Fibroblast of lung (primary cell): ENCODE measurements around the gene IRF7. TPM values are rescaled to one million over a fixed set of nuclear protein-coding genes. Genes with fewer than 3 reads are reported as not detected.

Experiments used
- DNase-seq, 2 donors: peaks; one replicate each; pipeline versions ENCODE4 v3.0.0 to v3.0.0-alpha.2; 2010; ENCODE audit warnings: low read depth in 2 of 2
- H2AFZ ChIP-seq: 2 replicates; pipeline ENCODE4 v1.5.1; 2012; ENCODE audit warnings: low read length, control low read depth, inconsistent platforms
- H3K27ac ChIP-seq: 2 replicates; pipeline ENCODE4 v1.5.1; 2011; ENCODE audit warnings: low read length, control low read depth; ENCODE audit not compliant: insufficient read depth
- H3K27me3 ChIP-seq: 2 replicates; pipeline ENCODE4 v1.5.1; 2011; ENCODE audit warnings: mild to moderate bottlenecking, low read length; ENCODE audit not compliant: control insufficient read depth, insufficient read depth
- H3K36me3 ChIP-seq: 2 replicates; pipeline ENCODE4 v1.5.1; 2011; ENCODE audit warnings: low read length; ENCODE audit not compliant: control insufficient read depth, insufficient read depth
- H3K4me1 ChIP-seq: 2 replicates; pipeline ENCODE4 v1.5.1; 2011; ENCODE audit warnings: low read length; ENCODE audit not compliant: control insufficient read depth, insufficient read depth; ENCODE audit errors: extremely low read depth
- H3K4me2 ChIP-seq: 2 replicates; pipeline ENCODE4 v1.5.1; 2011; ENCODE audit warnings: low read length, control low read depth; ENCODE audit not compliant: insufficient read depth; ENCODE audit errors: extremely low read depth
- H3K4me3 ChIP-seq, 4 experiments: fragments of 200-600 bp in 1 of 4; sonication (generic) in 1 of 4; replicated peaks in 1 of 4; 2 replicates each; pipeline ENCODE4 v1.5.1; 2011 to 2016; ENCODE audit warnings: low read length in 4 of 4, low read depth in 3 of 4, mild to moderate bottlenecking in 3 of 4, control low read depth in 2 of 4, inconsistent platforms in 1 of 4, mixed read lengths in 1 of 4; ENCODE audit not compliant: insufficient read depth in 1 of 4; ENCODE audit errors: control extremely low read depth in 1 of 4
- H3K79me2 ChIP-seq: 2 replicates; pipeline ENCODE4 v1.5.1; 2012; ENCODE audit warnings: mild to moderate bottlenecking, low read length, inconsistent platforms; ENCODE audit not compliant: control insufficient read depth, insufficient read depth
- H3K9ac ChIP-seq: 2 replicates; pipeline ENCODE4 v1.5.1; 2011; ENCODE audit warnings: mild to moderate bottlenecking, low read length, control low read depth; ENCODE audit not compliant: insufficient read depth
- H3K9me3 ChIP-seq: 2 replicates; pipeline ENCODE4 v1.5.1; 2012; ENCODE audit warnings: low read depth, low read length; ENCODE audit not compliant: control insufficient read depth, insufficient read depth
- H4K20me1 ChIP-seq: 2 replicates; pipeline ENCODE4 v1.5.1; 2011; ENCODE audit warnings: low read length; ENCODE audit not compliant: control insufficient read depth, insufficient read depth; ENCODE audit errors: extremely low read depth
- CTCF ChIP-seq, 2 donors: IDR thresholded peaks in 1 of 2; conservative IDR thresholded peaks in 1 of 2; 1 replicate in 1 of 2; 2 replicates in 1 of 2; pipeline ENCODE4 v1.5.1; 2011 to 2012; ENCODE audit warnings: low read length in 2 of 2, control low read depth in 1 of 2, inconsistent platforms in 1 of 2, low read depth in 1 of 2, mild to moderate bottlenecking in 1 of 2
- EZH2 ChIP-seq: IDR thresholded peaks from 2 replicates; pipeline ENCODE4 v1.5.1; 2012; ENCODE audit warnings: low read length, control low read depth, mild to moderate bottlenecking; ENCODE audit errors: missing control alignments
- polyA plus RNA-seq, 2 donors: library from polyadenylated mRNA; depleted of rRNA in 1 of 2; stranded (reverse) in 1 of 2; unstranded in 1 of 2; fragments of >200 nt; gene quantifications; 2 replicates each; pipeline ENCODE4 v1.2.1, GENCODE V29; 2011 to 2012; ENCODE audit warnings: missing spikeins in 1 of 2
- total RNA-seq: library from RNA; depleted of rRNA; stranded (reverse); fragments of >200 nt; gene quantifications from 2 replicates; pipeline ENCODE4 v1.2.1, GENCODE V29; 2014

IRF7 gene
- total and polyA plus RNA-seq, 2 donors (not counting 1 experiment from before 2014, with no cell fraction given): 1.6 to 9.1 TPM

GRCh38 chr11:645536-645935 lies 29.8 kb upstream of the IRF7 start:
- Histone ChIP-seq H4K20me1 (no peaks in the 10 kb centered on the region), H3K36me3 (peaks cover 9% of the 10 kb centered on the region), H3K9ac (no peak overlapping the region), H3K4me2 (no peak overlapping the region), H3K4me3 (no peak overlapping the region), H2AFZ (no peak overlapping the region), H3K79me2 (no peaks in the 10 kb centered on the region), H3K9me3 (no peaks in the 10 kb centered on the region), H3K27me3 (no peaks in the 10 kb centered on the region), H3K4me1 (no peaks in the 10 kb centered on the region), H3K27ac (no peak overlapping the region)
- TF ChIP-seq EZH2 (no peak), CTCF (conservative IDR thresholded peaks at IDR 0.05 in 1 of 2, IDR thresholded peaks at IDR 0.05 in 1 of 2; ENCODE audit: low read depth in 1 of 2, low read length in 2 of 2) (no peak)
- no peak for DNase-seq

GRCh38 chr11:643849-644738 lies 28.3 kb upstream of the IRF7 start:
- Histone ChIP-seq H2AFZ (no peak overlapping the region), H3K4me3 (no peak overlapping the region)

GRCh38 chr11:643366-643765 lies 27.6 kb upstream of the IRF7 start:
- Histone ChIP-seq H3K4me1 (no peaks in the 10 kb centered on the region), H3K27ac (no peak overlapping the region), H3K27me3 (no peaks in the 10 kb centered on the region), H3K79me2 (no peaks in the 10 kb centered on the region), H3K4me3 (no peak overlapping the region), H2AFZ (no peak overlapping the region), H3K36me3 (peaks cover 8% of the 10 kb centered on the region), H3K4me2 (no peak overlapping the region), H3K9ac (no peak overlapping the region), H3K9me3 (no peaks in the 10 kb centered on the region), H4K20me1 (no peaks in the 10 kb centered on the region)
- DNase-seq: no peak
- no peak for TF ChIP-seq CTCF (conservative IDR thresholded peaks at IDR 0.05 in 1 of 2, IDR thresholded peaks at IDR 0.05 in 1 of 2; ENCODE audit: low read depth in 1 of 2, low read length in 2 of 2)
- TF ChIP-seq EZH2: no peak

More at GRCh38 chr11:643849-644738, 28.3 kb upstream of the IRF7 start:
- Histone ChIP-seq H3K9me3 (no peaks in the 10 kb centered on the region), H3K79me2 (no peaks in the 10 kb centered on the region), H3K4me2 (no peak overlapping the region), H3K36me3 (peaks cover 8% of the 10 kb centered on the region), H4K20me1 (no peaks in the 10 kb centered on the region), H3K27ac (no peak overlapping the region), H3K27me3 (no peaks in the 10 kb centered on the region), H3K4me1 (no peaks in the 10 kb centered on the region), H3K9ac (no peak overlapping the region)
- TF ChIP-seq EZH2 (no peak), CTCF (conservative IDR thresholded peaks at IDR 0.05 in 1 of 2, IDR thresholded peaks at IDR 0.05 in 1 of 2; ENCODE audit: low read depth in 1 of 2, low read length in 2 of 2) (no peak)
- no peak for DNase-seq
